HG03103 (cell line): ENCODE results near the gene ZNF814.
"Not testable (repeated sequence)": the region's sequence is repeated elsewhere in the genome, so short reads cannot be mapped to it uniquely, and the experiment has no call there.

ENCODE experiments used
- ATAC-seq: cut with Tn5 transposase; IDR thresholded peaks from one replicate; pipeline ENCODE4 v1.9.1; 2021; ENCODE audit warnings: low read depth; ENCODE audit not compliant: unreplicated experiment

ZNF814 gene

GRCh38 chr19:57867868-57868492 lies 20.9 kb downstream of the ZNF814 start:
- ATAC-seq: no peak

- not testable (repeated sequence) for ATAC-seq
Measured at GRCh38 chr19:57862351-57862750, 26.5 kb downstream of the ZNF814 start.

- not testable (repeated sequence) for ATAC-seq
Measured at GRCh38 chr19:57854117-57854516, 34.7 kb downstream of the ZNF814 start.

GRCh38 chr19:57851812-57852603 lies 36.8 kb downstream of the ZNF814 start:
- not testable (repeated sequence) for ATAC-seq

- no peak for ATAC-seq
Measured at GRCh38 chr19:57850553-57851017, 38.3 kb downstream of the ZNF814 start.

GRCh38 chr19:57849666-57850473 lies 39.0 kb downstream of the ZNF814 start, which contains the start of gene ZNF587:
ZNF587 (plus strand) TSS chr19:57849859; CDS start chr19:57850039, 180 bp downstream.
- peak; percentile 92 for ATAC-seq

GRCh38 chr19:57849162-57849665 lies 39.6 kb downstream of the ZNF814 start:
- ATAC-seq: peak; percentile 18

- not testable (repeated sequence) for ATAC-seq
Measured at GRCh38 chr19:57847164-57847563, 41.7 kb downstream of the ZNF814 start.

- ATAC-seq: no peak
Measured at GRCh38 chr19:57841122-57841763, 47.6 kb downstream of the ZNF814 start.

GRCh38 chr19:57838622-57839191 lies 50.1 kb downstream of the ZNF814 start:
- not testable (repeated sequence) for ATAC-seq

GRCh38 chr19:57836991-57837390 lies 51.8 kb downstream of the ZNF814 start:
- ATAC-seq: not testable (repeated sequence)

- ATAC-seq: no peak
Measured at GRCh38 chr19:57830071-57830602, 58.7 kb downstream of the ZNF814 start, which contains the start of gene ZNF587B. ZNF587B (plus strand) TSS chr19:57830299; CDS start chr19:57830529, 230 bp downstream.

GRCh38 chr19:57829316-57829715 lies 59.5 kb downstream of the ZNF814 start:
- ATAC-seq: no peak

- no peak for ATAC-seq
Measured at GRCh38 chr19:57825511-57825910, 63.3 kb downstream of the ZNF814 start.

- not testable (repeated sequence) for ATAC-seq
Measured at GRCh38 chr19:57823608-57824007, 65.2 kb downstream of the ZNF814 start.

- not testable (repeated sequence) for ATAC-seq
Measured at GRCh38 chr19:57823155-57823554, 65.7 kb downstream of the ZNF814 start.

GRCh38 chr19:57821501-57821900 lies 67.3 kb downstream of the ZNF814 start:
- not testable (repeated sequence) for ATAC-seq

- ATAC-seq: not testable (repeated sequence)
Measured at GRCh38 chr19:57821095-57821494, 67.7 kb downstream of the ZNF814 start.

- no peak for ATAC-seq
Measured at GRCh38 chr19:57820599-57820998, 68.2 kb downstream of the ZNF814 start.
